HepG2 (cell line): ENCODE data around the gene DENND5B. TPM values are rescaled to one million over a fixed set of nuclear protein-coding genes. Genes with fewer than 3 reads are reported as not detected.

Experiments
- ATAC-seq: fragments of 200-7000 bp; cut with Tn5 transposase; 3 replicates; pipeline ENCODE4 v1.9.1; 2020; ENCODE audit warnings: mild to moderate bottlenecking, moderate library complexity
- BruUV-seq: library from RNA; stranded (reverse); fragments of 400-500 nt; replicated peaks from 2 replicates; lab custom pipeline; 2021; lab: Mats Ljungman, UMichigan
- CTCF ChIA-PET: fragments of 300-600 bp; formaldehyde crosslinking; extraction: SDS; loops from one replicate; lab custom pipeline; 2021; ENCODE audit warnings: low total read pairs, inconsistent platforms, low intra/inter-chr PET ratio; lab: Yijun Ruan, JAX
- POLR2A ChIA-PET: fragments of 350-600 bp; sonication (Branson Sonifier 250); formaldehyde crosslinking; loops from one replicate; lab custom pipeline; 2020; ENCODE audit warnings: antibody characterized with exemption, inconsistent platforms; lab: Yijun Ruan, JAX
- DNase-seq: peaks from one replicate; pipeline ENCODE4 v3.0.0-alpha.2; 2015; ENCODE audit warnings: low spot score
- FAIRE-seq: peaks from 3 replicates; lab custom pipeline; 2011; peaks lifted over from hg19 to GRCh38; lab: Jason Lieb, UNC
- H2AFZ ChIP-seq: one replicate; pipeline ENCODE4 v1.6.1; 2011; ENCODE audit warnings: low read length, inconsistent platforms
- H3K27ac ChIP-seq: fragments of 300-600 bp; 3 replicates; pipeline ENCODE4 v1.8.0; 2011; ENCODE audit warnings: mixed run types, mild to moderate bottlenecking, mixed read lengths, low read length, inconsistent platforms; ENCODE audit not compliant: insufficient read depth; ENCODE audit errors: extremely low read length
- H3K27me3 ChIP-seq, 2 experiments: fragments of 200-600 bp in 1 of 2; 2 replicates in 1 of 2; 3 replicates in 1 of 2; pipeline versions ENCODE4 v1.6.0 to v1.8.0; 2011; ENCODE audit warnings: low read length in 2 of 2, mild to moderate bottlenecking in 2 of 2, moderate library complexity in 2 of 2, inconsistent platforms in 1 of 2; ENCODE audit not compliant: insufficient read depth in 2 of 2, control insufficient read depth in 1 of 2
- H3K36me3 ChIP-seq, 2 experiments: fragments of 200-600 bp in 1 of 2; replicated peaks in 1 of 2; 2 replicates in 1 of 2; 3 replicates in 1 of 2; pipeline versions ENCODE4 v1.5.1 to v1.8.0; 2011; ENCODE audit warnings: low read length in 2 of 2, inconsistent platforms in 1 of 2; ENCODE audit not compliant: insufficient read depth in 2 of 2, control insufficient read depth in 1 of 2
- H3K4me1 ChIP-seq: 2 replicates; pipeline ENCODE4 v1.5.1; 2012; ENCODE audit warnings: low read length, inconsistent platforms; ENCODE audit not compliant: insufficient read depth
- H3K4me2 ChIP-seq: 2 replicates; pipeline ENCODE4 v1.6.0; 2011; ENCODE audit warnings: low read depth, low read length, inconsistent platforms
- H3K4me3 ChIP-seq, 3 experiments: fragments of 200-600 bp in 1 of 3; sonication (generic), shearing (Covaris generic) in 1 of 3; replicated peaks in 1 of 3; 2 replicates each; pipeline ENCODE4 v1.5.1; 2011 to 2016; ENCODE audit warnings: low read length in 3 of 3, inconsistent platforms in 2 of 3, low read depth in 2 of 3, mild to moderate bottlenecking in 2 of 3, control low read depth in 1 of 3, mixed read lengths in 1 of 3; ENCODE audit not compliant: insufficient read depth in 1 of 3
- H3K79me2 ChIP-seq: one replicate; pipeline ENCODE4 v1.6.1; 2011; ENCODE audit warnings: low read length, inconsistent platforms; ENCODE audit not compliant: insufficient read depth
- H3K9ac ChIP-seq: 2 replicates; pipeline ENCODE4 v1.6.0; 2011; ENCODE audit warnings: mild to moderate bottlenecking, low read depth, low read length, inconsistent platforms; ENCODE audit not compliant: insufficient read depth
- H3K9me3 ChIP-seq: 2 replicates; pipeline ENCODE4 v1.5.1; 2012; ENCODE audit warnings: mild to moderate bottlenecking, low read length
- H4K20me1 ChIP-seq: 2 replicates; pipeline ENCODE4 v1.6.0; 2011; ENCODE audit warnings: inconsistent platforms, mild to moderate bottlenecking, low read length, moderate library complexity; ENCODE audit not compliant: insufficient read depth
- AKAP8 ChIP-seq: sonication (generic); formaldehyde crosslinking; IDR thresholded peaks from 2 replicates; pipeline ENCODE4 v1.5.1; 2020; ENCODE audit warnings: mild to moderate bottlenecking, missing genetic modification reagents
- CAMTA2 ChIP-seq: sonication (generic); formaldehyde crosslinking; IDR thresholded peaks from 2 replicates; pipeline ENCODE4 v1.4.0; 2020; ENCODE audit warnings: mild to moderate bottlenecking, missing genetic modification reagents, borderline replicate concordance
- CHCHD3 ChIP-seq: sonication (generic); formaldehyde crosslinking; IDR thresholded peaks from 2 replicates; pipeline ENCODE4 v1.8.0; 2022; ENCODE audit warnings: mild to moderate bottlenecking, missing genetic modification reagents, moderate library complexity
- HCFC1 ChIP-seq: fragments of 150-350 bp; IDR thresholded peaks from 2 replicates; pipeline ENCODE4 v1.6.1; 2014; ENCODE audit warnings: low read depth, low read length
- MBD4 ChIP-seq: IDR thresholded peaks from 2 replicates; pipeline ENCODE4 v1.6.1; 2012; ENCODE audit warnings: low read length, inconsistent platforms, borderline replicate concordance
- MBNL3 ChIP-seq: fragments of 250-450 bp; sonication (Bioruptor Pico); conservative IDR thresholded peaks from 2 replicates; pipeline ENCODE4 v1.8.0; 2022; ENCODE audit warnings: mild to moderate bottlenecking, inconsistent platforms
- MEIS2 ChIP-seq: sonication (generic); formaldehyde crosslinking; IDR thresholded peaks from 2 replicates; pipeline ENCODE4 v1.9.0; 2021; ENCODE audit warnings: mild to moderate bottlenecking, missing genetic modification reagents
- PPARG ChIP-seq: conservative IDR thresholded peaks from 2 replicates; pipeline ENCODE4 v1.6.1; 2016; ENCODE audit warnings: missing biosample characterization, missing genetic modification reagents
- RFXAP ChIP-seq: sonication (generic); formaldehyde crosslinking; IDR thresholded peaks from 2 replicates; pipeline ENCODE4 v1.4.0; 2020; ENCODE audit warnings: missing genetic modification reagents, borderline replicate concordance
- TEAD2 ChIP-seq: sonication (generic); formaldehyde crosslinking; IDR thresholded peaks from 2 replicates; pipeline ENCODE4 v1.9.0; 2021; ENCODE audit warnings: missing genetic modification reagents
- ZBTB20 ChIP-seq: sonication (generic); formaldehyde crosslinking; IDR thresholded peaks from 2 replicates; pipeline ENCODE4 v1.8.1; 2023; ENCODE audit warnings: missing genetic modification reagents, low read depth, mild to moderate bottlenecking, borderline replicate concordance
- ZNF251 ChIP-seq: sonication (generic); formaldehyde crosslinking; IDR thresholded peaks from 2 replicates; pipeline ENCODE4 v1.9.0; 2021; ENCODE audit warnings: mild to moderate bottlenecking, missing genetic modification reagents
- ZNF253 ChIP-seq: sonication (generic); formaldehyde crosslinking; IDR thresholded peaks from 2 replicates; pipeline ENCODE4 v1.8.0; 2022; ENCODE audit warnings: mild to moderate bottlenecking, missing genetic modification reagents, borderline replicate concordance
- ZNF34 ChIP-seq: sonication (generic); formaldehyde crosslinking; IDR thresholded peaks from 2 replicates; pipeline ENCODE4 v1.4.0; 2020; ENCODE audit warnings: mild to moderate bottlenecking, missing genetic modification reagents, borderline replicate concordance
- ZNF431 ChIP-seq: sonication (generic); formaldehyde crosslinking; IDR thresholded peaks from 2 replicates; pipeline ENCODE4 v1.9.0; 2022; ENCODE audit warnings: missing genetic modification reagents, low read depth, mild to moderate bottlenecking, borderline replicate concordance
- ZNF570 ChIP-seq: sonication (generic); formaldehyde crosslinking; IDR thresholded peaks from 2 replicates; pipeline ENCODE4 v1.4.0; 2020; ENCODE audit warnings: mild to moderate bottlenecking, missing genetic modification reagents, borderline replicate concordance
- ZSCAN25 ChIP-seq: sonication (generic); formaldehyde crosslinking; IDR thresholded peaks from 2 replicates; pipeline ENCODE4 v1.8.0; 2022; ENCODE audit warnings: mild to moderate bottlenecking, missing genetic modification reagents
- WGBS: methylation state at CpG from one replicate; pipeline ENCODE4 v1.1.6; 2017; ENCODE audit warnings: low lambda C conversion rate; 5-methylcytosine and 5-hydroxymethylcytosine counted together
- in situ Hi-C: cut with HindIII; loops from 2 replicates; pipeline ENCODE4 v1.10.0; 2017; ENCODE audit warnings: low pct_unique_long_range_greater_than_20kb; ENCODE audit not compliant: extremely low pct_ligation_motif_present
- intact Hi-C: fragments of 100-400 bp; cut with micrococcal nuclease; formaldehyde crosslinking; loops from one replicate; pipeline ENCODE4 v1.10.0; 2022; ENCODE audit not compliant: unreplicated experiment
- polyA plus RNA-seq, 8 experiments: library from polyadenylated mRNA; depleted of rRNA in 3 of 8; stranded (reverse) in 7 of 8; unstranded in 1 of 8; fragments of >200 nt; fragmentation: Illumina TruSeq in 4 of 8; extraction: Trizol in 4 of 8; gene quantifications; 2 replicates each; pipeline versions ENCODE4 v1.2.1 to v1.2.3, GENCODE V29; 2011 to 2016; ENCODE audit warnings: low read depth in 4 of 8, missing spikeins in 1 of 8, mixed read lengths in 1 of 8; ENCODE audit not compliant: insufficient read depth in 1 of 8
- total RNA-seq, 5 experiments: library from RNA; depleted of rRNA; stranded (reverse); fragments of >200 nt; fragmentation: Illumina TruSeq; extraction: Trizol; gene quantifications; 2 replicates each; pipeline ENCODE4 v1.2.3, GENCODE V29; 2016; ENCODE audit warnings: low read depth in 1 of 5

Gene DENND5B
- total and polyA plus RNA-seq, 2 of the 13 experiments (the other 11 are each of a cell fraction or from before 2014, with no cell fraction given): 14.7 to 18.7 TPM

DNA sequence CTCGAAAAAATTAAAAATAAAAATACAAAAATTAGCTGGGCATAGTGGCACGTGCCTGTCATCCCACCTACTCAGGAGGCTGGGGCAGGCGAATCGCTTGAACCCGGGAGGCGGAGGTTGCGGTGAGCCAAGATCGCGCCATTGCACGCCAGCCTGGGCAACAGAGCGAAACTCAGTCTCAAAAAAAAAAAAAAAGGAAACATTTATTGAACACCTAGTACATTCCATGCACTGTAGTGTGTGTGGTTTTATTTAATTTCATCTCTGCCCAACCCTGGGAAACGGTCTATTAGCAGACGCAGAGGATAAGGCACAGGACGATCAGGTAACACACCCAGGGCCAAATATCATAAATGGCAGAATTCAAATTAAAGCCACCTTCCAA is 229.2 kb downstream of the DENND5B start:
- no TSS peak for BruUV-seq
- ATAC-seq (peak; percentile 3; the same call in 2 of the 3 replicates), DNase-seq (no peak), FAIRE-seq (no peak)
- Histone ChIP-seq H3K27ac (peak overlapping the region; percentile 84), H2AFZ (peak overlapping the region; percentile 99), H3K4me1 (peaks cover 27% of the 10 kb centered on the region), H3K4me2 (peak overlapping the region; percentile 100), H3K4me3 (peak overlapping the region; percentile 64 to 77 (median 73)), H3K36me3 (no peaks in the 10 kb centered on the region), H3K27me3 (no peaks in the 10 kb centered on the region; a peak in 1 of 5 replicates), H3K9ac (peak overlapping the region; percentile 88), H3K9me3 (no peaks in the 10 kb centered on the region), H3K79me2 (no peaks in the 10 kb centered on the region), H4K20me1 (no peaks in the 10 kb centered on the region)
- 73% methylated on average over 14 of the region's 14 CpGs for WGBS
- no peak for TF ChIP-seq TEAD2 (CRISPR knock-in tag)
- no peak for TF ChIP-seq ZNF251 (CRISPR knock-in tag)
- TF ChIP-seq HCFC1: no peak
- TF ChIP-seq ZBTB20 (CRISPR knock-in tag): no peak
- no peak for TF ChIP-seq CHCHD3
- 0 out of 2 replicates have a peak, but pooled peaks have one; percentile 0 for TF ChIP-seq ZSCAN25 (CRISPR knock-in tag)
- TF ChIP-seq AKAP8 (CRISPR knock-in tag): no peak
- no peak for TF ChIP-seq ZNF253 (CRISPR knock-in tag)
- TF ChIP-seq ZNF431 (CRISPR knock-in tag): no peak
- TF ChIP-seq MBD4: no peak
- no peak for TF ChIP-seq MBNL3 (CRISPR knock-in tag)
- TF ChIP-seq MEIS2 (CRISPR knock-in tag): no peak
- no peak for TF ChIP-seq ZNF34 (CRISPR knock-in tag)
- TF ChIP-seq ZNF570 (CRISPR knock-in tag): no peak
- peak; percentile 17; the same call in 1 of the 2 replicates for TF ChIP-seq CAMTA2 (CRISPR knock-in tag)
- no peak for TF ChIP-seq PPARG (CRISPR knock-in tag)
- no peak for TF ChIP-seq RFXAP (CRISPR knock-in tag)
- in situ Hi-C loops: no loop called here
- intact Hi-C loops: loop anchor here (1.0 to 2.0 kb wide), 2 partner anchors 9 to 35 kb away; partner anchors contain the start of gene SINHCAF
- ChIA-PET CTCF (no interaction called here), POLR2A (interaction anchor here (1.0 to 2.5 kb wide), 5 partner anchors 9 to 229 kb away, joined by 3 to 36 read pairs (median 7); partner anchors contain the start of genes DENND5B and SINHCAF)
